K562 (cell line): ENCODE results near the gene HBEGF. TPM values are rescaled to one million over a fixed set of nuclear protein-coding genes. Genes with fewer than 3 reads are reported as not detected.

Source experiments
- ESRRA ChIP-seq: fragments of 450-650 bp; IDR thresholded peaks from 2 replicates; pipeline ENCODE4 v1.6.1; 2014; ENCODE audit warnings: low read depth, mild to moderate bottlenecking, moderate library complexity, borderline replicate concordance
- ETS1 ChIP-seq: conservative IDR thresholded peaks from 2 replicates; pipeline ENCODE4 v1.6.1; 2011; ENCODE audit warnings: low read depth, mild to moderate bottlenecking, low read length; ENCODE audit not compliant: control insufficient read depth
- FIP1L1 ChIP-seq: fragments of 200-400 bp; formaldehyde crosslinking; IDR thresholded peaks from 2 replicates; pipeline ENCODE4 v1.6.1; 2018; ENCODE audit warnings: mild to moderate bottlenecking, low read depth, low read length; ENCODE audit not compliant: poor library complexity, severe bottlenecking
- GABPA ChIP-seq: fragments of 200-800 bp; sonication (Bioruptor generic); conservative IDR thresholded peaks from 2 replicates; pipeline ENCODE4 v1.6.1; 2016; ENCODE audit warnings: low read depth, missing genetic modification characterization, missing compliant biosample characterization
- GTF2E2 ChIP-seq: fragments of 200-800 bp; sonication (Bioruptor generic); IDR thresholded peaks from 2 replicates; pipeline ENCODE4 v1.6.1; 2016; ENCODE audit warnings: missing genetic modification characterization, missing compliant biosample characterization
- KDM5B ChIP-seq: fragments of 200-600 bp; sonication (generic); IDR thresholded peaks from 2 replicates; pipeline ENCODE4 v1.6.1; 2012; ENCODE audit warnings: low read depth, mild to moderate bottlenecking, moderate library complexity, low read length, control low read depth, inconsistent platforms; ENCODE audit not compliant: insufficient replicate concordance
- L3MBTL2 ChIP-seq: fragments of 450-650 bp; IDR thresholded peaks from 2 replicates; pipeline ENCODE4 v1.6.1; 2016; ENCODE audit warnings: mild to moderate bottlenecking, moderate library complexity
- MYNN ChIP-seq, 2 experiments: sonication (generic); formaldehyde crosslinking in 1 of 2; IDR thresholded peaks; 2 replicates each; pipeline versions ENCODE4 v1.5.0 to v1.6.1; 2016 to 2020; ENCODE audit warnings: antibody characterized with exemption in 1 of 2, missing genetic modification reagents in 1 of 2
- REST ChIP-seq, 2 experiments: fragments of 450-650 bp; formaldehyde crosslinking in 1 of 2; IDR thresholded peaks; 2 replicates each; pipeline versions ENCODE4 v1.4.0 to v1.6.1; 2014 to 2020; ENCODE audit warnings: mild to moderate bottlenecking in 2 of 2, borderline replicate concordance in 1 of 2, low read depth in 1 of 2
- SNIP1 ChIP-seq: fragments of 450-650 bp; IDR thresholded peaks from 2 replicates; pipeline ENCODE4 v1.7.1; 2017; ENCODE audit warnings: low read depth, mild to moderate bottlenecking
- TEAD1 ChIP-seq, 2 experiments: fragments of 450-650 bp in 1 of 2; sonication (generic) in 1 of 2; formaldehyde crosslinking; IDR thresholded peaks; 2 replicates each; pipeline versions ENCODE4 v1.4.0 to v1.8.0; 2020 to 2022; ENCODE audit warnings: mild to moderate bottlenecking in 2 of 2, missing genetic modification reagents in 1 of 2
- TFE3 ChIP-seq: fragments of 450-650 bp; formaldehyde crosslinking; IDR thresholded peaks from 2 replicates; pipeline ENCODE4 v1.4.0; 2020; ENCODE audit warnings: mild to moderate bottlenecking, mixed read lengths
- ZFX ChIP-seq: sonication (generic); formaldehyde crosslinking; IDR thresholded peaks from 2 replicates; pipeline ENCODE4 v1.8.0; 2022; ENCODE audit warnings: mild to moderate bottlenecking, missing genetic modification reagents, moderate library complexity
- ZNF263 ChIP-seq: sonication (generic); formaldehyde crosslinking; IDR thresholded peaks from 2 replicates; pipeline ENCODE4 v1.8.0; 2022; ENCODE audit warnings: mild to moderate bottlenecking, missing genetic modification reagents, borderline replicate concordance
- polyA plus RNA-seq, 8 experiments: library from polyadenylated mRNA; depleted of rRNA in 4 of 8; stranded (reverse) in 5 of 8; unstranded in 3 of 8; fragments of >200 nt; fragmentation: Nextera tagmentation in 2 of 8; fragmentation: Illumina TruSeq in 1 of 8; extraction: Ambion mirVana in 2 of 8; extraction: Trizol in 1 of 8; gene quantifications; 2 replicates each; pipeline versions ENCODE4 v1.2.1 to v1.2.3, GENCODE V29; 2011 to 2014; ENCODE audit warnings: inconsistent platforms in 1 of 8, missing spikeins in 1 of 8
- total RNA-seq, 7 experiments: library from RNA; depleted of rRNA in 6 of 7; stranded (reverse); fragments of >200 nt in 6 of 7; fragmentation: Illumina TruSeq in 2 of 7; extraction: Trizol in 2 of 7; gene quantifications; 2 replicates each; pipeline versions ENCODE4 v1.2.1 to v1.2.3, GENCODE V29; 2011 to 2021; ENCODE audit warnings: low replicate concordance in 1 of 7

Gene HBEGF
- total and polyA plus RNA-seq, 9 of the 15 experiments (the other 6 are each of a cell fraction or from before 2014, with no cell fraction given) = 0.11 to 1.1 (median 0.60) TPM

- TF ChIP-seq GABPA = peak; percentile 31; the same call in 1 of the 2 replicates
- peak; percentile 74 for TF ChIP-seq KDM5B
- peak; percentile 26; the same call in 1 of the 2 replicates for TF ChIP-seq ESRRA
- peak; percentile 63; the same call in 1 of the 2 replicates for TF ChIP-seq L3MBTL2
- 0 out of 2 replicates have a peak, but pooled peaks have one; percentile 3 for TF ChIP-seq TFE3 (CRISPR knock-in tag)
- TF ChIP-seq SNIP1 = no peak
- peak; percentile 72 for TF ChIP-seq REST (IDR thresholded peaks at IDR 0.05; ENCODE audit: borderline replicate concordance)
- no peak for TF ChIP-seq REST (CRISPR knock-in tag; IDR thresholded peaks at IDR 0.05; ENCODE audit: low read depth)
- TF ChIP-seq GTF2E2 = 0 out of 2 replicates have a peak, but pooled peaks have one; percentile 33
- TF ChIP-seq ZFX = peak; percentile 59; the same call in 1 of the 2 replicates
- peak; percentile 74; the same call in 1 of the 2 replicates for TF ChIP-seq ZNF263 (CRISPR knock-in tag)
- TF ChIP-seq MYNN (IDR thresholded peaks at IDR 0.05) = no peak
- TF ChIP-seq MYNN (CRISPR knock-in tag; IDR thresholded peaks at IDR 0.05) = no peak
- TF ChIP-seq TEAD1 (CRISPR knock-in tag; IDR thresholded peaks at IDR 0.05) = 0 out of 4 replicates have a peak, but pooled peaks of 1 of the 2 experiments have one; percentile 11
- TF ChIP-seq FIP1L1 = peak; percentile 41
- peak; percentile 56; the same call in 1 of the 2 replicates for TF ChIP-seq ETS1
Observed at GRCh38 chr5:140346348-140347221, at the start of gene HBEGF (continued).
